ENCODE data around the gene ATP6V0E2. TPM values are rescaled to one million over a fixed set of nuclear protein-coding genes. Genes with fewer than 3 reads are reported as not detected.

ATP6V0E2 gene
- total RNA-seq, 1 donor from 2014 or later = 19.6 TPM

- Histone ChIP-seq H3K4me1 (peaks cover 3% of the 10 kb centered on the region), H3K36me3 (peaks cover 14% of the 10 kb centered on the region), H3K27ac (no peak overlapping the region), H3K27me3 (no peaks in the 10 kb centered on the region), H3K4me3 (no peak overlapping the region), H3K9me3 (no peaks in the 10 kb centered on the region)
- DNase-seq (no peak), ATAC-seq (no peak)
- TF ChIP-seq CTCF (IDR thresholded peaks at IDR 0.05) = no peak
- intact Hi-C loops (cut with DNase I) = no loop called here
These were observed 29.3 kb upstream of the ATP6V0E2 start for GRCh38 chr7:149844445-149844844.

- no peak for ATAC-seq
These were observed 28.4 kb upstream of the ATP6V0E2 start for GRCh38 chr7:149845257-149845980.

GRCh38 chr7:149846021-149846420, 27.7 kb upstream of the ATP6V0E2 start:
- DNase-seq (no peak), ATAC-seq (no peak)
- Histone ChIP-seq H3K27ac (peak overlapping the region; percentile 13), H3K36me3 (peaks cover 14% of the 10 kb centered on the region), H3K27me3 (no peaks in the 10 kb centered on the region), H3K4me1 (no peaks in the 10 kb centered on the region), H3K9me3 (no peaks in the 10 kb centered on the region), H3K4me3 (no peak overlapping the region)
- intact Hi-C loops (cut with DNase I) = no loop called here
- no peak for TF ChIP-seq CTCF (IDR thresholded peaks at IDR 0.05)

More at GRCh38 chr7:149845257-149845980, 28.4 kb upstream of the ATP6V0E2 start:
- H3K27ac ChIP-seq = peak overlapping the region; percentile 13
- H3K4me1 ChIP-seq = no peaks in the 10 kb centered on the region
- intact Hi-C loops (cut with DNase I) = no loop called here
- no peak overlapping the region for H3K4me3 ChIP-seq
- DNase-seq = no peak
- H3K27me3 ChIP-seq = no peaks in the 10 kb centered on the region
- peaks cover 14% of the 10 kb centered on the region for H3K36me3 ChIP-seq
- H3K9me3 ChIP-seq = no peaks in the 10 kb centered on the region
- no peak for TF ChIP-seq CTCF (IDR thresholded peaks at IDR 0.05)

GRCh38 chr7:149846436-149847046, 27.2 kb upstream of the ATP6V0E2 start:
- Histone ChIP-seq H3K9me3 (no peaks in the 10 kb centered on the region), H3K36me3 (peaks cover 14% of the 10 kb centered on the region), H3K4me1 (no peaks in the 10 kb centered on the region), H3K27me3 (no peaks in the 10 kb centered on the region), H3K4me3 (no peak overlapping the region), H3K27ac (peak overlapping the region; percentile 11)
- intact Hi-C loops (cut with DNase I) = no loop called here
- no peak for ATAC-seq
- TF ChIP-seq CTCF (IDR thresholded peaks at IDR 0.05) = no peak
- no peak for DNase-seq

- no peaks in the 10 kb centered on the region for H3K4me1 ChIP-seq
- H3K9me3 ChIP-seq = no peaks in the 10 kb centered on the region
- no peak for DNase-seq
- H3K36me3 ChIP-seq = peaks cover 14% of the 10 kb centered on the region
- no peak for ATAC-seq
- no peak overlapping the region for H3K4me3 ChIP-seq
- intact Hi-C loops (cut with DNase I) = no loop called here
- TF ChIP-seq CTCF (IDR thresholded peaks at IDR 0.05) = no peak
- no peak overlapping the region for H3K27ac ChIP-seq
- H3K27me3 ChIP-seq = no peaks in the 10 kb centered on the region
These were observed 24.6 kb upstream of the ATP6V0E2 start for GRCh38 chr7:149849174-149849573.
